A549 (cell line): Measurements from ENCODE around the gene PPP1R2C.

Experiments
- ATOH8 ChIP-seq: fragments of 250-450 bp; sonication (Bioruptor Pico); IDR thresholded peaks from 2 replicates; pipeline ENCODE4 v1.5.0; 2020; ENCODE audit warnings: low read depth, mild to moderate bottlenecking, moderate library complexity
- CEBPB ChIP-seq, 2 experiments: fragments of >200 bp in 1 of 2; sonication (Bioruptor Twin) in 1 of 2; formaldehyde crosslinking in 1 of 2; IDR thresholded peaks; 2 replicates each; pipeline ENCODE4 v1.6.1; 2012 to 2016
- CTCF ChIP-seq: fragments of >200 bp; sonication (Bioruptor Twin); formaldehyde crosslinking; IDR thresholded peaks from 3 replicates; pipeline ENCODE4 v1.5.1; 2016
- EP300 ChIP-seq, 2 experiments: fragments of >200 bp; sonication (Bioruptor Twin); formaldehyde crosslinking; IDR thresholded peaks; 2 replicates in 1 of 2; 3 replicates in 1 of 2; pipeline ENCODE4 v1.6.1; 2016 to 2017
- ESRRA ChIP-seq: fragments of 150-350 bp; IDR thresholded peaks from 2 replicates; pipeline ENCODE4 v1.6.1; 2014; ENCODE audit warnings: mild to moderate bottlenecking, low read length, borderline replicate concordance
- NR3C1 ChIP-seq: fragments of >200 bp; sonication (Bioruptor Twin); formaldehyde crosslinking; IDR thresholded peaks from 3 replicates; pipeline ENCODE4 v1.6.1; 2017
- POLR2A ChIP-seq: IDR thresholded peaks from 2 replicates; pipeline ENCODE4 v1.6.1; 2012; ENCODE audit warnings: mild to moderate bottlenecking, low read length
- RAD21 ChIP-seq, 2 experiments: fragments of >200 bp in 1 of 2; sonication (Bioruptor Twin) in 1 of 2; formaldehyde crosslinking in 1 of 2; IDR thresholded peaks in 1 of 2; conservative IDR thresholded peaks in 1 of 2; 2 replicates in 1 of 2; 3 replicates in 1 of 2; pipeline ENCODE4 v1.6.1; 2012 to 2018; ENCODE audit warnings: inconsistent platforms in 1 of 2
- RFX5 ChIP-seq: fragments of 450-650 bp; IDR thresholded peaks from 2 replicates; pipeline ENCODE4 v1.7.1; 2014; ENCODE audit warnings: antibody characterized with exemption, mild to moderate bottlenecking, moderate library complexity

GRCh38 chrX:42735250-42735649 is 42.7 kb downstream of the PPP1R2C start:
- TF ChIP-seq ESRRA (no peak), NR3C1 (no peak), CEBPB (IDR thresholded peaks at IDR 0.05) (no peak), EP300 (IDR thresholded peaks at IDR 0.05) (no peak), CTCF (no peak), POLR2A (no peak), ATOH8 (CRISPR knock-in tag) (no peak), RFX5 (no peak), RAD21 (conservative IDR thresholded peaks at IDR 0.05 in 1 of 2, IDR thresholded peaks at IDR 0.05 in 1 of 2) (no peak)
